Measurements from ENCODE around the gene EPS15. TPM values are rescaled to one million over a fixed set of nuclear protein-coding genes. Genes with fewer than 3 reads are reported as not detected.
"Not testable (repeated sequence)": the region's sequence is repeated elsewhere in the genome, so short reads cannot be mapped to it uniquely, and the experiment has no call there.

Gene EPS15
- total RNA-seq, 1 donor from 2014 or later = 64.3 TPM

DNA sequence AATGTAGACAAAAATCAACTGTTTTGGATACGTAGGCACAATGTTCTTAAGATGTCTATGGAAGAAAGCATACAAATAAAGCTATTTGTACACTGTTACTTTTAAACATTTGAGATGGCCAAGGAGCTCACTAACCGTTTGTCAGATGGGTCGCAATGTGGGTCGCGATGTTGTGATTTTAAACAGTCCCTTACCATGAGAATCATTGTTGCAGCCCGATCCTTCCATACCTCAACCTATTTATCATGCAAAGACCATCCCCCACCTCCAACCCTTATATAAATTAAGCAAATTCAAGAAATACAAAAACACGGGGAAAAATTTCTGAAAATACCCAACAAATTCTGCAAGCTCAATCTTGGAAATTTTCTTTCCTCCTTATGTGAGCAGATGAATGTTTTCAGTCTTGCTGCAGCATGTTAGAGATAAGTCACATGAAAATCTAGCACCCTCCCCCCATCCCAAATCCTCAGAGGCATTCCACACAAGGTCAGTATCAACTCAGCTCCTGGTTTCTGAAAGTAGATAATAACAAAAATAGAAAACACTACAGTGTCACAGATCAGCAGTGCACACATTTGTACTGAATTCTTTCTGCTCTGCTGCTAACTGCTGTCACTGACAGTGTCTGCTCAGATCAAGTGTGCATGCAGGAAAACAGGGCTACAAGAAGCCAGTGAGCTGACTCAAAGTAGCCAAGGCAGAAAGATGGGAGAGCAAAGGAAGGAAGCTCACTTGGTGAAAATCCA, 95.8 kb downstream of the EPS15 start:
- DNase-seq = no peak

DNA sequence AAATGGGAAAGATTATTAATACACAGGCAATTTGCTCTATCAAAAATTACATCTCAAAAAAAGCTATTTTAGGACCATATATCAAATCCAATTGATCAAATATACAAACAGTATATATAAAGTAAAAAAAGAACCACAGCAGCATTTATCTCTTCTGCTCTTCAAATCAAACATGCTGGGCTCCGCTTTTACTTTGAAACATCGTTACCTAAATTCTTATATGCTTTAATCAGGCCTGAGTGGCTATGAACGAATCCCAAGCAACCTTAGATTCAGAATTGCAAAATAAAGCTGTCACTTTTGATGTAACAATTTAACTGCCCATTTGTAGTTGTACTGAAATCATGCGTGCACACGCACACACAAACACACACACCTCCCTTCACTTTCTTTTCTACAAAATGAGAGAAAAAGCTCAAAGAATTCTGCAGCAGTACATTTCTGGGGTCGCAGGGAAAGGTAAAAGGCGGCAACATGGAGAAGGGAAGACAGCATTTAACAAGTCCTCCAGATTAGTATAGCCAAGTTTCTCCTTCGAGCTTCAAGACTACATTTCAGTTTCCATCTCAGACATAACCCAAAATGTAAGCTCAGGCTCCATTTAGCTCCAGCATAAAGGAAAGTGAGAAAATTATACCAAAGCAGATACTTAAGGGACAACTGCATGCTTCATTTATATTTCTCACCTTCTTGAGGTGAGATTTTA, 96.5 kb downstream of the EPS15 start:
- DNase-seq = no peak

- peak; percentile 87 for DNase-seq
Observed at GRCh38 chr1:51421964-51422363, 97.1 kb downstream of the EPS15 start.

- DNase-seq = no peak
Observed at GRCh38 chr1:51420867-51421627, 98.0 kb downstream of the EPS15 start.

DNA sequence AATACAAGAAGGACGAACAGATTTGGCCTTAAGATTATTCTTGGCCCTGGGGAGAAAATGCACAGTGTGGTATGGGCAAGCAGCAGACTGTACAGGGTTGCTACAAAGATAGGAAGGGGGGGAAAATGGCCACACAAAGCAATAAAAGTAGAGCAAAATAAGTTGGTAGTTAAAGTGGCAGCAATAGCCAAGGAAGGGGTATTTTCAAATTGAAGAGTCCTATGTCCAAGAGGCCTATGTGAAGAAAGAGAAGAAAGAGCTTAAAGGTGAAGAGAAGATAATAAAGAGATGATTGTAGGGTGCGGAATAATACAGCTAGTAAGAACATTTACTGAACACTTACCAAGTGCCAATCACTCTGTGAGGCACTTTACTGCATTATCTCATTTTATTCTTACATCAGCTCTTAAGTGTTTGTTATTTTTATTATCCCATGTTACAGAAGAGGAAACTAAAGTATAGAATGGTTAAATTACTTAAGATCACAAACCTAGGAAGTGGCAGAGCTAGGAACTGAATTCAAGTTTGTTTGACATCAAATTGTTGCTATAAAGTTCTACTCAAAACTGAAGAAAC, 100.6 kb downstream of the EPS15 start:
- no peak for DNase-seq

DNA sequence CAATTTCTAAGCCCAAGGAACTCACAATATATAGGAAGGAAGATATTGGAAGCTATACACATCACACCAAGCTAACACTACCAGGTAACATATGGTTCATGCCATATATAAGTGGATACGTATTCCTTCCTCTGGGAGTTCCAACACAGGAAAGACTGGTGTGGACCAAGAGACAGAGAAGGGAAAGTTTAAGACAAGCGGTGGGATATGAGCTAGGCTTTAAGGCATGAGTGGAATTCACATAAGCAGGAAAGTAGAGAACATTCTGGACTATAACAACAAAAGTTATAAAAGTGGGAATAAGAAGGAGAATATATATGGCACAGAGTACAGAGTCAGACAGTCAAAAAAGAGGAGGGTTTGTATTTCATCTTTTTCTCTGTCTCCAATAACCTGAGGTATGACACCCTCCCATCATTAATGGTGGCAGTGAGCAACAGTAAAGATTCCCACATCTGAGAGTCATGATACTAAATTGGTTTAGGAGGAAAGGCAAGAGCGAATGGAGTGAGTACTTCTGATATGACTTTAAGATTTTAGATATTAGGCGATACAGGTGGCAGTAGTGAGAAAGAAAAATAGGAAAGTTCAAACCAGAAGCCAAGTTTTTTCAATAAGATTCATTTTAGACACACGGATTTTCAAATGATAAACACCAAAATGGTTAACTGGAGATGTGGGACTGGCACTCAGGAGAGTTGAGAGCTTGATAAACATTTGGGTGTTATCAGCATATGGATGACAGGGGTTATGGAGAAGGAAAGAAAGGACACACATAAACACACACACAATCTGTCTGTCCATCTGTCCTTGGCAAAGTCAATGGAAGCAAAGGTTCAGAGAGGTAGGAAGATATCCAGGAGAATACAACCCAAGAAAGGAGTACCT, 101.3 kb downstream of the EPS15 start:
- no peak for DNase-seq

DNA sequence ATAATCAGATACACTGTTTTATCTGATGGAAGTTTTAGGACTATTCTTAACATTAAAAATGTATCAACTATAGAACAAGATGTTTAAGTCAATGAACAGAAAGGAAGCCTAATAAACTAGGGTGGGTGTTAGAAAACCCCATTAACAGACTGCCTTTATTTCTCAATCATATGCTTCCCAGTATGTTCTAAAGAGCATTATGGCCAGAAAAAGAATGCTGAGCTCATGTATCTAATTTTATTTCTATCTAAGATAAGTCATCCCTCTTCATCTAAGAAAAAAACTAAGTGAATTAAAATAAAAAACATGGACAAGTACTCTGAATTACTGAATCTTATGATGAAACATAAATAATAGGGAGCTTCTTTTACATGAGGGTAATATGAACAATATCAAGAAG, 102.2 kb downstream of the EPS15 start:
- no peak for DNase-seq

- no peak for DNase-seq
Observed at GRCh38 chr1:51415963-51416362, 103.1 kb downstream of the EPS15 start.

DNA sequence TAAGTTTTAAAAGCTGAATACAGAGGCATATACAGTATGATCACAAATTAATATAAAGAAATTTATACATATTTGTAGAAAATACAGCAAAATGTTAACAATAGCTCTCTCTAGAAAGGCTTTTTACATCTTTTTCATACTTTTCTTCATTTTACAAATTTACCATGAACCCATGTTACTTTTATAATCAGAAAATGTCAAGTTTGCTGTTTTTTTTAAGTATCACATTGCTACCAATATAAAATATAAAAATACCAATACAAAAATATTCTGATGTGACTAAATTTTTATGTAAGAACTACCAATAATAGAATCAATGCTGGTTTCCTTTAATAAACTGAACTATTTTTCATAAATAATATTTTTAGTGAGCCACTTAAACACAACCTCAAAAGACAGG, 104.3 kb downstream of the EPS15 start:
- DNase-seq = no peak

DNA sequence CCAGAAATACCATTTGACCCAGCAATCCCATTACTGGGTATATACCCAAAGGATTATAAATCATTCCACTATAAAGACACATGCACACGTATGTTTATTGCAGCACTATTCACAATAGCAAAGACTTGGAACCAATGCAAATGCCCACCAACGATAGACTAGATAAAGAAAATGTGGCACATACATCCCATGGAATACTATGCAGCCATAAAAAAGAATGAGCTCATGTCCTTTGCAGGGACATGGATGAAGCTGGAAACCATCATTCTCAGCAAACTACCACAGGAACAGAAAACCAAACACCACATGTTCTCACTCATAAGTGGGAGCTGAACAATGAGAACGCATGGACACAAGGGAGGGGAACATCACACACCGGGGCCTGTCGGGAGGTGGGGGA, 107.2 kb downstream of the EPS15 start:
- DNase-seq = not testable (repeated sequence)

DNA sequence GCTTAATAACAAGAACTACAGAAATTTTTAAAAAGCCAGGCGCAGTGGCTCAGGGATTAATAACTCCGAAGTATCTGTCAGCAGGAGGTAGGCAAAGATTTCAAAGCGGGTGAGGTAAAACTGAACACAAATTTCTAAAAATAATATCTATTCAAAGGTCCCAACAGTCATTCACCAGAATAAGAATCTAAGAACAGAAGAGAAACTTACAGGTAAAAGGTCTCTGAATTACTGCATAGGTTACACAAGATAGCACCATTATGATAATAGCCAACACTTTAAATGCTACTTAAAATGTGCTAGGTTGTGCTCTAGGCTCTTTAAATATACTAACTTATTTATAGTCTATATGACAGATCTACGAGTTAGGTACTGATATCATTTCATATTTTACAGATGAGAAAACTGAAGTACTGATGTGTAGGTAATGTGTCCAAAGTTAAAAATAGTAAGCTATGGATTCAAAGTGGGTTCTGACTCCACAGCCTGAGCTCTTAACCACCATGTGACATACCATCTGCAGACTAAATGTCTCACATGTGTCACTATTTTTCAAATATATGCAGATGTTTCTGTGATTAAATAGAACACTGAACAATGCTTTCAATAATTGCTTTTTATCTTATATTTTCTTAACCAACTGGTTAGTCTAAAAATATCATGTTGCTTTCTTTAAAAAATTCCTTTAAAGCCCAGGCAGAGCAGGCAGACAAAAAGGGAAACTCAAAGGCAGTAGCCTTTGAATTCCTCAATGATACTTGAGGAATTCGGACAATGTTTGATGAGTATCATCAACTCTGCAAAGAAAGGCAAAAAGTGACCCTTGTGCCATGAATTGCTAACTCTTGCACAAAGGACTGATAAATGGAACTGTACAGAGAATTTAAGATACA, 108.3 kb downstream of the EPS15 start:
- DNase-seq = no peak

DNA sequence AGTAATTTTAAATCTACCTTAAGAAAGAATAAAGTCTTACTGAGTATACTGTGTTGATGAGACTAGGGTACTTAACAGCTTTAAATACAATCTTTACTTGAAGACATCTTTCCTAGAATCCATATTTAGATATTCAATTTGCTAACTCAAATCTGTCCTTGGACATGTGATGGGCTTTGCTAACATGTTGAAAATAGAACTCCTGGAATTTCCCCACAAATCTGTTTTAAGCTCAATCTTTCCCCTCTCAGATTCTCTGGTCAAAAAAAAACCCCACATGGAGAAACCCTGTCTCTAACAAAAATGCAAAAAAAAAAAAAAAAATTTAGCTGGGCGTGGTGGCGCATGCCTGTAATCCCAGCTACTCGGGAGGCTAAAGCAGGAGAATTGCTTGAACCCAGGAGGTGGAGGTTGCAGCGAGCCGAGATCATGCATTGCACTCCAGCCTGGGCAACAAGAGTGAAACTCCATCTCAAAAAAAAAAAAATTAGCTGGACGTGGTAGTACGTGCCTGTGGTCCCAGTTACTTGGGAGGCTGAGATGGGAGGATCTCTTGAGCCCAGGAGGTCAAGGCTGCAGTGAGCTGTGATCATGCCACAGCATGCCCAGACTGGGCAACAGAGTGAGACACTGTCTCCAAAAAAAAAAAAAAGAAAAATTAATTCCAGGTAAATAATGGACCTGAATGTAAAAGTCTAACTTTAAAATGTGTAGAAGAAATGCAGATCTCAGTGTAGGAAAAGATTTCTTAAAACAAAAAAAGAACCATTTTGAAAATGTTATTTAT, 109.1 kb downstream of the EPS15 start:
- not testable (repeated sequence) for DNase-seq

GRCh38 chr1:51392241-51392640, 126.8 kb downstream of the EPS15 start:
- DNase-seq = no peak

DNA sequence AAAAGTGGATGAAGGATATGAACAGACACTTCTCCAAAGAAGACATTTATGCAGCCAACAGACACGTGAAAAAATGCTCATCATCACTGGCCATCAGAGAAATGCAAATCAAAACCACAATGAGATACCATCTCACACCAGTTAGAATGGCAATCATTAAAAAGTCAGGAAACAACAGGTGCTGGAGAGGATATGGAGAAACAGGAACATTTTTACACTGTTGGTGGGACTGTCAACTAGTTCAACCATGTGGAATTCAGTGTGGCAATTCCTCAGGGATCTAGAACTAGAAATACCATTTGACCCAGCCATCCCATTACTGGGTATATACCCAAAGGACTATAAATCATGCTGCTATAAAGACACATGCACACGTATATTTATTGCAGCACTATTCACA, 128.4 kb downstream of the EPS15 start:
- DNase-seq = not testable (repeated sequence)

- not testable (repeated sequence) for DNase-seq
Observed at GRCh38 chr1:51387288-51387687, 131.8 kb downstream of the EPS15 start.

DNA sequence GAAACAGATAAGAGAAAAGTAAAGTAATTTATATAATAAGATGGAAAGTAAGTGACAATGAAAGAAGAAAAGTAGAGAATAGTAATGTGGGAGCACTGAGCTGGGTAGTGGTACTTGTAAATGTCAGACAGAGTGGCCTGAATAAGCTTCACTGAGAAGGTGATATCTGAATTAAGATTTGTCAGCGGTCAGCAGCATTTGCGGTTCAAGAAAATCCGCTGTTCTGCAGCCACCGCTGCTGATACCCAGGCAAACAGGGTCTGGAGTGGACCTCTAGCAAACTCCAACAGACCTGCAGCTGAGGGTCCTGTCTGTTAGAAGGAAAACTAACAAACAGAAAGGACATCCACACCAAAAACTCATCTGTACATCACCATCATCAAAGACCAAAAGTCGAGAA, 132.8 kb downstream of the EPS15 start:
- not testable (repeated sequence) for DNase-seq

DNA sequence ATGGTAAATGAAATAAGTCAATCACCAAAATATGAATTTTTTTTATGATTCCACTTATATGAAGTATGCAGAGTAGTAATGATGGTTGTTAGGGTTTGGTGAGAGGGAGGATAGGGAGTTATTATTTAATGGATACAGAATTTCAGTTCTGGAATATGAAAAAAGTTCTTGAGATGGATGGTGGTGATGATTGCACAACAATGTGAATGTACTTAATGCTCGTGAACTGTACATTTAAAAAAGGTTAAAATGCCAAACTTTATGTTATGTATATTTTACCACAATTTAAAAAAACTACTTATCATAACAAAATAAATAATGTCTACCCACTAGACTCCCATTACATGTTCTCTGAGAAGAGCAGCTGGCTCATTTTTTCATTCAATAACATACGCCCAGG, 133.3 kb downstream of the EPS15 start:
- DNase-seq = no peak

DNA sequence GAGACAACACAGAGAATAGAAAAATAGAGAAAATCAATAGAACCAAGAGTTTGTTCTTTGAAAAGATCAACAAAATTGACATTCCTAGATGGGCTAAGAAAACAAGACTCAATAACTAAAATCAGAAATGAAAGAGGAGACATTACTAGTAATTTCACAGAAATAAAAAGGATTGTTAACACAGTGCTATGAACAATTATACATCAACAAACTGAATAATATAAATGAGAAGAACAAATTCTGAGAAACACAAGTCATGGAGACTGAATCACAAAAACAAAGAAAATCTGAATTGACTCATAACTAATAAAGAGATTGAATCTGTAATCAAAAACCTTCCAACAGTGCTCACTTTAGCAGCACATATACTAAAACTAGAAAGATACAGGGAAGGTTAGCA, 137.1 kb downstream of the EPS15 start:
- no peak for DNase-seq

DNA sequence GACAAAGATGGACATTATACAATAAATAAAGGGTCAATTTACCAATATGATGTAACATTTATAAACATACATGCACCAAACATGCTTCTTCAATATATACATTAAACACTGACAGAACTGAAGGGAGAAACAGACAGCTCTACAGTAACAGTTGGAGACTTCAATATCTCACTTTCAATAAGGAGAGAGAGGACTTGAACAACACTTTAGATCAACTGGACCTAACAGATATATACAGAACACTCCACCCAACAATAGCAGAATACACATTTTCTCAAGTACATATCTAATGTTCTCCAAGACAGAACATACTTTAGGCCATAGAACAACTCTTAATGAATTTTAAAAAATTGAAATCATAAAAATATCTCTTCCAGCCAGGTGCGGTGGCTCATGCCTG, 138.1 kb downstream of the EPS15 start:
- no peak for DNase-seq

GRCh38 chr1:51378871-51379270, 140.2 kb downstream of the EPS15 start:
- DNase-seq = no peak

Measured in tongue (tissue), 2 donors.